ENCODE data around the gene SLF2. TPM values are rescaled to one million over a fixed set of nuclear protein-coding genes. Genes with fewer than 3 reads are reported as not detected.

SLF2 gene
- total RNA-seq, 1 experiment from 2014 or later, result 43.0 TPM

- Histone ChIP-seq H3K4me3 (replicated peaks in 1 of 2; ENCODE audit: low read depth in 1 of 2, low read length in 2 of 2) (no peak overlapping the region), H3K27ac (ENCODE audit: low read depth, low read length) (no peak overlapping the region), H3K9me2 (ENCODE audit: insufficient read depth) (no peaks in the 10 kb centered on the region), H3K27me3 (ENCODE audit: insufficient read depth, low read length) (no peaks in the 10 kb centered on the region), H2AFZ (ENCODE audit: low read depth, low read length, poor library complexity, severe bottlenecking) (no peak overlapping the region), H3K4me2 (ENCODE audit: low read length) (no peak overlapping the region), H3K9me3 (ENCODE audit: control insufficient read depth in 1 of 2, insufficient read depth in 1 of 2, low read depth in 1 of 2, low read length in 2 of 2) (no peaks in the 10 kb centered on the region), H3K9ac (ENCODE audit: low read length) (no peak overlapping the region), H3K79me2 (ENCODE audit: insufficient read depth, low read length) (0 out of 2 replicates have a peak, but pooled peaks cover 4% of the 10 kb centered on the region), H3K36me3 (ENCODE audit: control insufficient read depth in 1 of 2, insufficient read depth in 2 of 2, low read length in 2 of 2) (peaks cover 64 to 70% of the 10 kb centered on the region in 2 experiments), H3K4me1 (ENCODE audit: control insufficient read depth in 1 of 2, insufficient read depth in 2 of 2, low read length in 2 of 2) (no peaks in the 10 kb centered on the region), H4K20me1 (ENCODE audit: insufficient read depth) (peaks cover 6% of the 10 kb centered on the region; the same call in 1 of the 2 replicates)
- TF ChIP-seq MAX (IDR thresholded peaks at IDR 0.05), result no peak
- no peak for TF ChIP-seq YY1 (IDR thresholded peaks at IDR 0.05; ENCODE audit: extremely low read depth, insufficient replicate concordance, low read depth, low read length)
- no peak for TF ChIP-seq SRF (IDR thresholded peaks at IDR 0.05; ENCODE audit: low read depth)
- no peak for TF ChIP-seq SIN3A (IDR thresholded peaks at IDR 0.05; ENCODE audit: low read depth)
- TF ChIP-seq EZH2phosphoT487 (IDR thresholded peaks at IDR 0.05; ENCODE audit: borderline replicate concordance), result no peak
- no peak for TF ChIP-seq CBX3 (IDR thresholded peaks at IDR 0.05; ENCODE audit: low read depth)
- TF ChIP-seq EZH2 (IDR thresholded peaks at IDR 0.05), result no peak
- TF ChIP-seq ATF3 (IDR thresholded peaks at IDR 0.05), result no peak
- no peak for TF ChIP-seq FOSL1 (IDR thresholded peaks at IDR 0.05; ENCODE audit: low read depth)
- no peak for TF ChIP-seq CTCF (IDR thresholded peaks at IDR 0.05 in 2 of 3, conservative IDR thresholded peaks at IDR 0.05 in 1 of 3; ENCODE audit: borderline replicate concordance in 1 of 3, insufficient read depth in 1 of 3, low read depth in 2 of 3, low read length in 2 of 3)
- no peak for TF ChIP-seq POLR2AphosphoS5 (IDR thresholded peaks at IDR 0.05; ENCODE audit: low read depth, low read length)
- TF ChIP-seq REST (IDR thresholded peaks at IDR 0.05; ENCODE audit: low read depth), result no peak
- TF ChIP-seq TCF7L2 (IDR thresholded peaks at IDR 0.05; ENCODE audit: borderline replicate concordance, extremely low read depth, insufficient read depth, insufficient read length), result no peak
- no peak for TF ChIP-seq ZFX (IDR thresholded peaks at IDR 0.05)
- TF ChIP-seq EGR1 (IDR thresholded peaks at IDR 0.05; ENCODE audit: low read depth), result no peak
- no peak for TF ChIP-seq RAD21 (IDR thresholded peaks at IDR 0.05; ENCODE audit: low read depth)
- ChIA-PET POLR2A (no interaction called here), CTCF (no interaction called here), RAD21 (ENCODE audit: low non-redundant PET in 1 of 2, low total read pairs in 2 of 2, uncharacterized antibody in 2 of 2, unreplicated experiment in 2 of 2) (no interaction called here)
- ATAC-seq, result no peak
- intact Hi-C loops (cut with micrococcal nuclease), result no loop called here
- BruUV-seq (replicated peaks), result no TSS peak
- no peak for DNase-seq (ENCODE audit: low read depth, low spot score)
Measured at GRCh38 chr10:100928039-100928438, 15.3 kb downstream of the SLF2 start.

All from HCT116 (cell line).